Measurements from ENCODE around the gene TSACC.

The TSACC gene

GRCh38 chr1:156394835-156395461, 56.6 kb downstream of the TSACC start:
- DNase-seq (ENCODE audit: low read depth), result no peak

Data from activated T-cell treated with anti-CD3 and anti-CD28 coated beads for 1 hour (primary cell).